Mammary epithelial cell (primary cell): ENCODE data around the gene BIRC5.

ENCODE experiments used
- EZH2 ChIP-seq: IDR thresholded peaks from 2 replicates; pipeline ENCODE4 v1.6.1; 2012; ENCODE audit warnings: low read length, inconsistent platforms, borderline replicate concordance
- TF ChIP-seq, protein P1 (sequence below), 2 donors: IDR thresholded peaks in 1 of 2; conservative IDR thresholded peaks in 1 of 2; 2 replicates each; pipeline ENCODE4 v1.5.1; 2011 to 2012; ENCODE audit warnings: inconsistent platforms in 2 of 2, low read length in 2 of 2, mild to moderate bottlenecking in 2 of 2, control low read depth in 1 of 2, low read depth in 1 of 2; ENCODE audit not compliant: insufficient read depth in 1 of 2; ENCODE audit errors: extremely low read depth in 1 of 2

DNA sequence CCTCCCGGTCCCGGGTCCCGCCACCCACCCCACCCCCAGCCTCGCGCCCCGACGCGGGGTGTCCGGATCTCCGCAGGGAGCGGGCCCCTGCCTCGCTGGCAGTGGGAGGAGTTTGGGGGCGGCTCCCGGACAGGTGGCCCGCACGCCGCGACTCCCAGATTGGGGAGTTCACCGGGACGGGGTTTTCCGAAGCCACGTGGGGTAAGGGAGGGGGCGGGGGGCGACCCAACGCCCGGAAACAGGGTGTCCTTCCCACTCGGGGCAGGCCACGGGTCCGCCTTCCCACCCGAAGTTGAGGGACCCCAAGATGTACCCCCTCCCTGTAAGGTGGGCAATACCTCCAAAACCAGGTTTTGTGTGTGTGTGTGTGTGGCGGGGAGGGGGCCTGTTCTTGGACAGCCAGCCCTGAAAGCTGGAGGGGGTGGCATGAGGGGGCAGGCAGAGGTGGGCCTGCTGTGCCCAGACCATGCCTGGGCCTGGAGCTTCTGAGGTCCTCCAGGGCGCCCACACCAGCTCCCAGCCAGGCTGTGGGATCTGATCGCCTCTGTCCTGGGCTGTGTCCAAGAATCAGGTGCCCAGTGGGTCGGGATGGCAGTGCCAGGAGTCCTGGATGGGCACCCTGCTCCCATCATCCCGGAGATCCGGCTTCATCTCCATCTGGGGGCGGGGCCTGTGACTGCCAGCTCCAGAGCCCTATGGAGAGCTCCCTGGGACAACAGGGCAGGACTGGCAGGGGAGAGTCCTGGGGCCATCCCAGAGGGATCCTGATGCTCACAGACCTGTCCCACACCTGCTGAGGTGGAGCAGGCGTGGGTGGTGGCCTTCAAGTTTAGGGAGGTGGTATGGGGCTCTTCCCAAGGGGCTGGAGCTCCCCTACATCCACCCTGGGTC, 44.9 kb upstream of the BIRC5 start:
- TF ChIP-seq, protein P1, sequence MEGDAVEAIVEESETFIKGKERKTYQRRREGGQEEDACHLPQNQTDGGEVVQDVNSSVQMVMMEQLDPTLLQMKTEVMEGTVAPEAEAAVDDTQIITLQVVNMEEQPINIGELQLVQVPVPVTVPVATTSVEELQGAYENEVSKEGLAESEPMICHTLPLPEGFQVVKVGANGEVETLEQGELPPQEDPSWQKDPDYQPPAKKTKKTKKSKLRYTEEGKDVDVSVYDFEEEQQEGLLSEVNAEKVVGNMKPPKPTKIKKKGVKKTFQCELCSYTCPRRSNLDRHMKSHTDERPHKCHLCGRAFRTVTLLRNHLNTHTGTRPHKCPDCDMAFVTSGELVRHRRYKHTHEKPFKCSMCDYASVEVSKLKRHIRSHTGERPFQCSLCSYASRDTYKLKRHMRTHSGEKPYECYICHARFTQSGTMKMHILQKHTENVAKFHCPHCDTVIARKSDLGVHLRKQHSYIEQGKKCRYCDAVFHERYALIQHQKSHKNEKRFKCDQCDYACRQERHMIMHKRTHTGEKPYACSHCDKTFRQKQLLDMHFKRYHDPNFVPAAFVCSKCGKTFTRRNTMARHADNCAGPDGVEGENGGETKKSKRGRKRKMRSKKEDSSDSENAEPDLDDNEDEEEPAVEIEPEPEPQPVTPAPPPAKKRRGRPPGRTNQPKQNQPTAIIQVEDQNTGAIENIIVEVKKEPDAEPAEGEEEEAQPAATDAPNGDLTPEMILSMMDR (conservative IDR thresholded peaks at IDR 0.05 in 1 of 2, IDR thresholded peaks at IDR 0.05 in 1 of 2; ENCODE audit: extremely low read depth in 1 of 2, insufficient read depth in 1 of 2, low read depth in 1 of 2, low read length in 2 of 2), result no peak
- TF ChIP-seq EZH2, result no peak
